RWPE1 (cell line): ENCODE data around the gene EDEM3.
"Not testable (repeated sequence)": the region's sequence is repeated elsewhere in the genome, so short reads cannot be mapped to it uniquely, and the experiment has no call there.

Source experiments
- CTCF ChIA-PET: fragments of 350-600 bp; sonication (Branson Sonifier 250); formaldehyde crosslinking; extraction: SDS; loops from one replicate; lab custom pipeline; 2021; lab: Yijun Ruan, JAX
- POLR2A ChIA-PET: fragments of 400-600 bp; formaldehyde crosslinking; extraction: SDS; loops from one replicate; lab custom pipeline; 2020; ENCODE audit warnings: antibody characterized with exemption; ENCODE audit not compliant: low non-redundant PET; lab: Yijun Ruan, JAX
- DNase-seq: peaks from one replicate; pipeline ENCODE4 v3.0.0; 2012; ENCODE audit warnings: low spot score
- H3K27ac ChIP-seq: fragments of 450-650 bp; 2 replicates; pipeline ENCODE4 v1.5.1; 2017
- CTCF ChIP-seq: fragments of 450-650 bp; conservative IDR thresholded peaks from 2 replicates; pipeline ENCODE4 v1.5.1; 2017; ENCODE audit warnings: low read depth, mild to moderate bottlenecking

EDEM3 gene

GRCh38 chr1:184788970-184789369 lies 34.3 kb upstream of the EDEM3 start:
- TF ChIP-seq CTCF: no peak
- H3K27ac ChIP-seq: no peak overlapping the region
- ChIA-PET POLR2A (no interaction called here), CTCF (no interaction called here)
- DNase-seq: no peak

- CTCF ChIA-PET: interaction anchor here (0.6 kb wide), 1 partner anchor 159 kb away, joined by 3 read pairs; no protein-coding TSS in a partner anchor
- no peak for TF ChIP-seq CTCF
- POLR2A ChIA-PET: no interaction called here
- no peak overlapping the region for H3K27ac ChIP-seq
- DNase-seq: no peak
Measured at GRCh38 chr1:184785529-184785928, 30.9 kb upstream of the EDEM3 start.

GRCh38 chr1:184783723-184784122 lies 29.1 kb upstream of the EDEM3 start:
- H3K27ac ChIP-seq, DNase-seq, POLR2A ChIA-PET, CTCF ChIA-PET: not testable (repeated sequence)

- no peak for TF ChIP-seq CTCF
- POLR2A ChIA-PET: no interaction called here
- no peak overlapping the region for H3K27ac ChIP-seq
- CTCF ChIA-PET: no interaction called here
- no peak for DNase-seq
Measured at GRCh38 chr1:184781941-184782340, 27.3 kb upstream of the EDEM3 start.

- TF ChIP-seq CTCF: no peak
- no peak for DNase-seq
- ChIA-PET CTCF (no interaction called here), POLR2A (no interaction called here)
- no peak overlapping the region for H3K27ac ChIP-seq
Measured at GRCh38 chr1:184775885-184776284, 21.2 kb upstream of the EDEM3 start.

GRCh38 chr1:184775329-184775728 lies 20.7 kb upstream of the EDEM3 start:
- H3K27ac ChIP-seq: no peak overlapping the region
- ChIA-PET CTCF (interaction anchor here (0.6 kb wide), 1 partner anchor 17 kb away, joined by 3 read pairs; no protein-coding TSS in a partner anchor), POLR2A (no interaction called here)
- DNase-seq: no peak
- no peak for TF ChIP-seq CTCF

- CTCF ChIA-PET: no interaction called here
- POLR2A ChIA-PET: no interaction called here
- no peak for TF ChIP-seq CTCF
- H3K27ac ChIP-seq: no peak overlapping the region
- DNase-seq: no peak
Measured at GRCh38 chr1:184773762-184774320, 19.2 kb upstream of the EDEM3 start.
